Right hindlimb (tissue), 1 donor: ENCODE measurements around the gene PXDN.

Experiments used
- DNase-seq: peaks from one replicate; pipeline ENCODE4 v3.0.0-alpha.2; 2018

The PXDN gene

DNA sequence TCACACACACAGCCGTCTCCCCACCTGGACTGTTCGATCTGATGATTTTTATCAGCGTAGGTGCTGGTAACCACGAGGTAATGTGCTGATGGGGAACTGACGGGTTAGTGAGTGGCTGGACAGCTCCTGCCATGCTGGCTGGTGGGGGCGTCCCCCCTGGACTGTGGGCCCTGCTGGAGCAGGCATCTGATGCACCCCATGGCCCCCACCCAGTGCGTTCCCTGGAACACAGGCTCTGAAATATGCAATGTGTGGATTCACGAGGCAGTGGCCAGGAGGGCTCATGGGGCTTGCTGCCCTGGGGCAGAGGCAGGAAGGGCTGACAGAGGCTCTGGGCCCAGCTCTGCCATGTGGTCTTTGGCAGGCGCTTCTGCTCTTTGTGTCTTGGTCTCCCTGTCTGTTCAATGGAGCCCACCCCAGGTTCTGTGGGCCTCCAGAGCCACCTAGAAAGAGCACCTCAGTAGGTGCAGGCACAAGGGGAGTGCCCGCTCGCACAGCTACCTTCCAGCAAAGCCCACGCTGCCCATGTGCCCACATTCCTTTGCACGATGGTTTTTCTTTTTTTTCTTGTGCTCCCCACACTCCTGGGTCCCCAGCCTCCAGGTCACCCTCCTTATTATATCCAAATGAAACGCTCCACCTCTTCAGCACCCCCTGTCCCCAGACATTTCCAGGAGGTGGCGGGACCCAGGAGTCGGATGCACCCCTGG lies 10.3 kb upstream of the PXDN start:
- no peak for DNase-seq

DNA sequence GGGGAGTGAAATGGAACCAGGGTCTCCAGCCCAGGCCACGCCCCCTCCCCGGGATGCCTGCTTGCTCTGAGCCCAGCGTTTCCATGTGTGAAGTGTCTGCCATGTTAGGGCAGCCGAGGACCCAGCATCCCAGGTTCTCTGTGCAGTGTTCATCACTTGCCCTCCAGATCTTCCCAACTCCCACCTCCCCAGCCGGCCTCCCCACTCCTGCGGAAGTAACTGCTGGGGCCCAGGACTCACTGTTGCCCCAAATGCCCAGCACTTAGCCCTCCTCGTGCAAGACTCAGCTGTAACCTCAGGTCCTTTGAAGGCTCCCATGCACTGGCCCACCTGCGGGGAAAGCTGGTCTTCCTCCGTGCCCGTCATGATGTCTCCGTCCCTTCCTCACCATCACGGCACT lies 9.7 kb upstream of the PXDN start:
- DNase-seq: no peak

DNA sequence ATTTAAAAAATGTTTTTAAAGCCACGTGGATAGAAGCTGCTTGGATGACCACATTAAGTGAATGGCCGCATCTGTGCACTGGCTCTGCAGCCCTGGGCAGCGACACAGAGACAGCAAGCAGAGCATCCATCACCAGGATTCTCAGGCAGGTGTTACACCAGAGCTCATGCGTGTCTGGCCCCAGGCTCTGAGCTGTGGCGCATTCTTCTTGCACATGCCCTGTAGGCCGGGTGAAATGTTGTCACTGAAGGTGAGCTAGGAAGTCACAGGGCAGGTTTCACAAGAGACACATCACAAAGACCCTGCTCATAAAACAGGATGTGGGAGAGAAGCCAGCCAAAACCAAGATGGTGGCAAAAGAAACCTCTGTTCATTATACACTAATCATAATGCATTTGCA lies 8.4 kb upstream of the PXDN start:
- DNase-seq: no peak

DNA sequence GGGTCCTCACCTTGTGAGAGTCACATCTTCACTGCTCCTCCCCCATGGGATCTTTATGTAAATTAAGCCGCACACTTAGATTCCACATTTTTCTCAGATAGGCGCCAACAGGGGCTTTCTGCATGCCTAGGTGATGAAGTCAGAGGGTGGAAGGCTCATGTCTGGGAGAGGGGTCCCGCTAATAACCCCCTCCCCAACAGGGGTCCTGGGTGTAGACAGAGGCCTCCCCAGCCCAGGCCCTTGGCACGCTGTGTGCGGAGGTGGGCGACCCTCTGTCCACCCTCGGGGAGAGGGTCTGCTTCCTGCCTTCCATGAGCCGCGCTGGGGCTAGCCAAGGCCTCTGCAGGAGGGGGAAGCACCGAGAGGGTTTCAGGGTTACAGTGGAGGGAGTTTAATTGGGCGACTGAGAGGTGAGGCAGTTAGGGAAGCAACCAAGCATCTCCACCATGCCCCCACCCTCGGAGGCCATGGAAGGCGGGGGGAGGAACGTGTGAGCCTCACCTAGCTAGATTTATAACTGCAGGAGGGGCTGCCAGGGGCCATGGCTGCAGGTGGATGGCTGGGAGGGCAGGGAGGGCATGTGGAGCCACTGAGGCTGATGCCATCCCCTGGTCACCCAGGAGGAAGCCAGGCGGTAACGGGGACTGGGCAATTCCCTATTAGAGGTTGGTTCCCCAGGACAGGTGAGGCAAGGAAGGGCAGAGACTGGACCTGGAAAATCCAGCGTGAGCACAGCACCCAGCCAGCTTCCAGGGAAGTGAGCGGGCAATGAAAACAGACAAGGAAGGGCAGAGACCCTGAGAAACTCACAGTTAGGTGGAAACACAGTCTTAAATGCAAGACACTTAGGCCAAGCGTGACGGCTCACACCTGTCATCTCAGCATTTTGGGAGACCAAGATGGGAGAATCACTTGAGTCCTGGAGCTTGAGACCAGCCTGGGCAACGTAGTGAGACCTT lies 7.7 kb upstream of the PXDN start:
- no peak for DNase-seq

DNA sequence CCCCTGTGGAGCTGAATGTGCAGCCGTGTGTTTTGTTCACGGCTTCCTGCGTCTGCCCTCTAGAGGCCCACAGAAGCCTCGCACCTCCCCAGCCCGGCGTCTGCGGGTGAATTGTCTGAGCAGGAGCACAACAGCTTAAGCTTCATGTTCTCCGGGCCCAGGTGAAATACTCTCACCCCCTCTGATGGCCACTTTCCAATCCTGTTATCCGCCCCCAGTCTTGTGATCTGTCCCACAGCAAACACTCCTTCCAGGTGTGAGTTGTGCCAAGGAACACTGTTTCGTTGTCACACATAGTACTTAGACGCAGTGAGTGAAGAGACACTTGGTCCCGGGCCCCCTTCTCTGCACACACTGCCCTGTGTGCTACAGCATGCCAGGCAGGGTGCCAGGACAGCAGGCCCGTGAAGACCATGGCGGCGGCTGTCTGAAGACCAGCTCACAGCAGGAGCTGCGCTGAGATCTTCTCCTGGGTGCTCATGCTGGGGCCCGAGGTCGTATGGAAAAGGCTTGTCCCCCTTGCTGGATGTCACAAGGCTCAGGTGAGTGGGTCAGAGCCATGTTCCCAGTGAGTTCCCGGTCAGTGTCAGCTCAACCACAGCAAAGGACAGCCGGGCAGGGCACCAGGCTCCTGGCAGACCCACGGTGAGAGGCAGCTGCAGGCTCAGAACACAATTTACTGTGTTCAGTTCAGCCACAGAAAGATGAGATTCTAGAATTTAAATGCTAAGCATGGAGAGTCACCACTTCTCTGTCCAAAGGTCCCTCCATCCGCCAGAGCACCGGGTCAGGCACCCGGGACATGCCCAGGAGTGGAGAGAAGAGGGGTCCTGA lies 6.8 kb upstream of the PXDN start:
- DNase-seq: peak; percentile 83

DNA sequence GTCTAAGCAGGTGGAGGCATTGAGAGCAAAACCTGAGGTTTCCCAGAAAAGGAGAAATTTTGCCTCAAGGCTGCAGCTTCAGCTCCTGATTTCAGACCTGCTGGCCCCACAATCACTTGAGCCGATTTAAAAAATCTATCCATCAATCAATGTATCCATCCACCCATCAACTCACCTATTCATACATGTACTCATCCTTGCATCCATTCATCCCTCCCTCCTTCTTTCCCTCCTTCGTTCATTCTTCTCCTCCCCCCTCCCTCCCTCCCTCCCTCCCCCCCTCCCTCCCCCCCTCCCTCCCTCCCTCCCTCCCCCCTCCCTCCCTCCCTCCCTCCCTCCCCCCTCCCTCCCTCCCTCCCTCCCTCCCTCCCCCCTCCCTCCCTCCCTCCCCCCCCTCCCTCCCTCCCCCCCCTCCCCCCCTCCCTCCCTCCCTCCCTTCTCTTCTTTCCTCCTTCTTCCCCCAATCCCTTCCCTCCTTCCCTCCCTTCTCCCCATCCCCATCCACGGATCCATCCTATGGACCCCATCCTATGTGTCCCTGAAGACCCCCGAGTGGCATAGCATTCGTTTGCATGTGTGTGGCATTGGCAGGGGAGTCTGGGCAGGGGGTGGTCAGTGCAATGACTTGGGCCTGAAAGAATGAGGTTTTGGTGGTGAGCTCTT lies 6.1 kb upstream of the PXDN start:
- no peak for DNase-seq

DNA sequence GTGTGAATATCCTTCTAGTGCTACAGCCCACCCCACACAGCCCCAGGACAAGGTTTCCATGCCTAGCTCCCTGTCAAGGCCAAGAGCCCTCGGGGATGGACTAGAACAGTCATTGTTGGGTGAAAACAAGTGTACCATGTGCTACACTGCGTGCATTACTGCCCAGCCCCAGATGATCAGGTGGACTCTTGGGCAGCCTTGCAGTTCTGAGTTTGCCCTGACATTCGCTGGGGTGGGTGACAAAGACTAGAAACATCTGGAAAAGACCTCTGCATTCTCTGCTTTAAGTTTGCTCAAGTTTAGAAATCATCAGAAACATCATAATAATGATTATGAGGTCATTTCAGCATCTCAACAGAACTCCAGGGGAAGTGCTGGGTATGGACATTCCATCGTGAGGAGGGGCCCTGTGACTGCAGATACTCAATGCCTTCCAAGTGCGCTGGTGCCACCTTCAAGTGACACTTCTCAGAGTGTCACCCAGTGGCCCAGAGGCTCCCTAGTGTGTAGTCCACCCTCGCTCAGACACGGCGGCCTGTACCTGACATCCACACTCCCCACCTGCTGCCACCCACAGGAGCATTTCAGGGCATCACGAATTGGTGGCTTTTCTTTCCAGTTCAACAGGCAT lies 5.3 kb upstream of the PXDN start:
- no peak for DNase-seq

DNA sequence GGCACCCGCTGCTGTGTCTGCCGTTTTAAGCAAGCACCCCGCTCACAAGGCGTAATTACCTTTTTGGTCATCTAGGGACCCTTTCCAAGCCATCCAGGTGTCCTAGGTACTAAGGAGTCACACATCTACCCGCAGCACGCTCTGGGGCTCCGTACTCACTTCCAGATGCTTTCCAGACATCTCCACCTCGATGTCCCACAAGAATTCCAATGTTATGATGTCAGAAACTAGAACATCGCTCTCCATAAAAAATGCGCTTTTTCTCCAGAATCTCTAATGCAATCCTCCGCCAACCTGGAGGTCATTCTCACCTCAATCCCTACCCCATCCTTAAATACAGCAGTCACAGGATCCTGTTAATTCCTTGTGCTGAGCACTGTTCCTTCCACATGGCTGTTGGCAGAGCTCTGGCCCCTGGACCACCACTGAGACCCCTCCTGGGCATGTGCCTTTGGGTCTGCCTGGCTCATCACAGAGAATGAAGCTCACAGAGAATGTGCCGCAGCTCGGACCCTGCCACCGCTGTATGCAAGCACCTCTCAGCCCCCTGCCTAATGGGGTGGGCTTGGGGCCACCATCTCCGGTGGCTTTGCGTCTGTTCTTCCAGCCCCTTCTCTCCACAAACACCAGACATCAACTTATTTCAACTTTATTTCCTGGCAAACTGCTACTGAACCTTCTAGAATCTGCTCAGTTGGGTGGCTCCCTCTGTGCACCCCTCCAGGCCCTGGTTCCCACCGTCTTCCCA lies 4.6 kb upstream of the PXDN start:
- DNase-seq: no peak

DNA sequence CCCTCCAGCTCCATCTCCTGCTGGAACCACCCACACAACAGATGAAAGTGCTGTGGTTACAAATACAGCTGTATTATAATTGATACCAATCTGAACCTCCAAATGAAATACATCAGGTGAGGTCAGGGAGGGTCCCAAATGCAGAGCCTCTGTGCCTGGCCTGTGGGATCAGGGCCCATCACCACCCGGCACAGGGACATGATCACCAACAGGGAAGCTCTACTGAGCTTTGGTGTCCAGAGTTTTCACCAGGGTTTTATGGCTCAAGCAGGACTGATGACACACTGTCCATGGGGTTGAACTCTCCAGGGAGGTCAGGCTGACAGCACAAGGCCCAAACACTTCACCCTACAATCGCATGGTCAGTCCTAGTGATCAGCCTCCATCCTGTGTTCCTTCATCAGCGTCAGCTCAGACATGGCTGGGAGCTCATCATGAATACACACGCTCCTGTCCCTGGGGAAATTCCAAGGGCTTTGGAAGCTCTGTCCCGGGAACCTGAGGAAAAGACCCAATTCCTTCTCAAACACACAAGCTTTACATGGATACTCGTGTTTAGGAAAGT lies 3.9 kb upstream of the PXDN start:
- no peak for DNase-seq

DNA sequence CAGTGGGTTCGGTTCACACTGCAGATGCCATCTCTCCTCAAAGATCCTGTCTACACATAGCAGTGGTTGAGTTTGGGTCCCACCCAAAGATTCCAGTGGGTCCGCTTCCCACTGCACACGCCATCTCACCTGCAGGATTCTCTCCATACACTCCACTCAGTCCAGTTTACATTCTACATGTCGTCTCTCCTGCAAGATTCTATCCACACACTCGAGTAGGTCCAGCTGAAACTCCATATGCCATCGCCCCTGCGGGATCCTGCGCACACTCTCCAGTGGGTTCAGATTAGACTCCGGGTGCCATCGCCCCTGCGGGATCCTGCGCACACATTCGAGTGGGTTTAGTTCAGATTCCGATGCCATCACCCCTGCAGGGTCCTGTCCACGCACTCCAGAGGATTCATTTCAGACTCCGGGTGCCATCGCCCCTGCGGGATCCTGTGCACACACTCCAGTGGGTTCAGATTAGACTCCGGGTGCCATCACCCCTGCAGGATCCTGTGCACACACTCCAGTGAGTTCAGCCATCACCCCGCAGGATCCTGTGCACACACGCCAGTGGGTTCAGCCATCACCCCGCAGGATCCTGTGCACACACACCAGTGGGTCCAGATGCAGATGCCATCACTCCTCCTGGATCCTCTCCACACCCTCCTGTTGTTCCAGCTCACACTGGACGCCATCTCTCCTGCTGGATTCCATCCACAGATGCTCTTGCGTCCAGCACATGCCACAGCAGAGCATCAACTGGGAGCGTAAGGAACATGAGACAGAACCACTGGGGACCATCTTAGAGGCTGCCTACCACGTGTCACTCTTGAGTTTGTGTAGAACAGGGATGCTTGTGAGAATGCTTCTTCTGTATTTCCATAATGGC lies 3.0 kb upstream of the PXDN start:
- no peak for DNase-seq

DNA sequence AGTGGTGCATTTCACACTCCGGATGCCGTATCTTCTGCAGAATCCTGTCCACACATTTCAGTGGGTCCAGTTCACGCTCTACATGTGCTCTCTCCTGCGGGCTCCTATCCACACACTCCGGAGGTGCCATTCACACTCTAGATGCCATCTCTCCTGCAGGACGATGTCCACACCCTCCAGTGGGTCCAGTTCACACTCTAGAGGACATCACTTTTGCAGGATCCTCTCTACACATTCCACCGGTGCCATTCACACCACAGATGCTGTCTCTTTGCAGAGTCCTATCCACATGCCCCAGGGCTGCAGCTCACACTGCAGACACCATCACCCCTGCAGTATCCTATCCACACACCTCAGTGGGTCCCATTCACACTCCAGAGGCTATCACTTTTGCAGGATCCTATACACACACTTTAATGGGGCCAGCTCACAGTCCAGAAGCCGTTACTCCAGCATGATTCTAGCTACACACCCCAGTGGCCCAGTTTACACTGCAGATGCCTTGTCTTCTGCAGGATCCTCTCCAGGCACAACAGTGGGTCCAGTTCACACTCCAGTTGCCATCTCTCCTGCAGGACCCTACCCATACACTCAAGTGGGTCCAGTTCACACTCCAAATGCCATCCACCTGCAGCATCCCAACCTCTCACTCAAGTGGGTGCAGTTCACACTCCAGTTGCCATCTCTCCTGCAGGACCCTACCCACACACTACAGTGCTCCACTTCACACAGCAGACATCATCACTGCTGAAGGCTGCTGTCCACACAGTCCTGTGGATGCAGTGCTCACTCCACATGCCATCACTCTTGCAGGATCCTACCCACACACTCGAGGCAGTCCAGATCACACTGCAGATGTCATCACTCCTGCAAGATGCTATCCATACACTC lies 2.1 kb upstream of the PXDN start:
- no peak for DNase-seq

DNA sequence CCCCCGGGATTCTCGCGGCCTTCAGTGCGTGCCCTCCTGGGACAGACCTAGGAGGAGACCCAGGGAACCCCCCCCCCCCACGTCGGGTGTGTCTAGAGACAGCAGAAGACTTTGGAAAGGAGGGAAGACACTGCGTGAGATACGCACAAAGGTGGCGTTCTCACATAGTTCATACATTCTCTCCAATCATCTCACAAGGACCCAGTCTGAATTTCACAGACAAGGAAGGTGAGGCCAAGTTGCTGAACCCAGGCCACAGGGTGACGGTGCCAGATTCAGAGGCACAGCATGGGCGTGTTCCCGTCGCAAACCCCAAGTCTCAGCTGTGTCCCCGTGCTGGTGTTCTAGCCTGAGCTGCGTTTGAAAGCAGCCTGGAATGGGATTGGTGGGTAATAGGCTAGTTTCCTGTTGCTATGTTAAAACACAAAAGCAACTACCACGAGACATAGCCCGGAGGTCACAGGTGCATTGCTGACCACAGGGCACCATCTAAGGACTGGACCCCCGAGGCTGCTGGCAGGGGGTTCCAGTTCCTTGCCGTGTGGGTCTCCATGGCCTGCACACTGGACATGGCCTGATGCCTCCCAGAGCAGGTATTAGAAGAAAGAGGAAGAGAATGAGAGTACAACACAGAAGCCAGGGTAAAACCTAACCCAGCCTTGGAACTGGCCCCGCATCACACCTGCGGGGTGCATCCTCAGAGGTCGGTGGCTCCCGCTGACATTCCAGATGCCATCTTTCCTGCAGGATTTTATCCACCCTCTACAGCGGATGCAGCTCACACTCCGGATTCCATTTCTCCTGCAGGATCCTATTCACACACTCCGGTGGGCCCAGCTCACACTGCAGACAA lies 1.1 kb upstream of the PXDN start:
- peak; percentile 29 for DNase-seq

DNA sequence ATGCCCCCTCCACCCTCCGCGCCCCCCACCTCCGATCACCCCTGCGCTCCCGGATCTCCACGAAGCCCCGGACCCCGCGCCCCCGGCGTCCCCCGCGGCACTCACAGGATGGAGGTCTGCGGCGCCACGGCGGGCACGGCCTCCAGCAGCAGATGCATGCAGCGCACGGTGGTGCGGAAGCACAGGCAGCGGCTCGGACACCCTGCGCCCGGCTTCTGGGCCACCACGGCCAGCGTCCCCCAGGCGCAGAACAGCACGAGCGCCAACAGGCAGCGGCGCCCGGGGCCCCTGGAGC lies 217 bp downstream of the PXDN start:
- DNase-seq: no peak

DNA sequence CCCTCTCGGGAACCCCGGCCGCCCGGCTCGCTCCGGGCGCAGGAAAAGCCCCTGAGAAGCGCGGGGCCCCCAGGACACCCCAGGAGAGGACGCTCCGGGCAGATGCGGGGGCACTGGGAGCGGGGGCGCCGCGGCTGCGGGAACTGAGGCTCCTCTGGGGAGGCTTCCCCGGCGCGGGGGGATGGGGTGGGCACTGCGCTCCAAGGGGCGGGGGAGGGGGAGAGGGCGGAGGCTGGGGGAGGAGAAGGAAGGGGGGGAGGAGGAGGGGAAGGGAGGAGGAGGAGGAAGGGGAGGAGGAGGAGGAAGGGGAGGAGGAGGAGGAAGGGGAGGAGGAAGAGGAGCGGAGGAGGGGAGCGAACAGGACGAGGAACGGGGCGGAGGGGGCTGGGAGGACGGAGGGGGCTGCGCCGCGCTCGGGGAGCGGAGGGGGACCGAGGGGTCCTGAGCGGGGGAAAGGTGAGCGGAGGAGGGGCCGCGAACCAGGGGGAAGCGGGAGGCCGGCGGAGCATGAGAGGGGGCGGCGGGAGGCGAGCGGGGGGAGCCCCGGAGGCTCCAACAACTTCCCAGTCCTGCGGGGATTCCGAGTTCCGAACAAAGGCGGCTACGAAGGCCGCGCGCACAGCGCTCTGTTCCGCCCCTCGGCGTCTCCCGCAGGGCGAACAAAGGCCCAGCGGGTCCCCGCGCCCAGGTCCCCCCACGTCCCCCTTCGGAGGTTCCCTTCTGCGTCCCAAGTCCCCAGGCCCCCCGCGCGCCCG lies 742 bp downstream of the PXDN start:
- peak; percentile 76 for DNase-seq

DNA sequence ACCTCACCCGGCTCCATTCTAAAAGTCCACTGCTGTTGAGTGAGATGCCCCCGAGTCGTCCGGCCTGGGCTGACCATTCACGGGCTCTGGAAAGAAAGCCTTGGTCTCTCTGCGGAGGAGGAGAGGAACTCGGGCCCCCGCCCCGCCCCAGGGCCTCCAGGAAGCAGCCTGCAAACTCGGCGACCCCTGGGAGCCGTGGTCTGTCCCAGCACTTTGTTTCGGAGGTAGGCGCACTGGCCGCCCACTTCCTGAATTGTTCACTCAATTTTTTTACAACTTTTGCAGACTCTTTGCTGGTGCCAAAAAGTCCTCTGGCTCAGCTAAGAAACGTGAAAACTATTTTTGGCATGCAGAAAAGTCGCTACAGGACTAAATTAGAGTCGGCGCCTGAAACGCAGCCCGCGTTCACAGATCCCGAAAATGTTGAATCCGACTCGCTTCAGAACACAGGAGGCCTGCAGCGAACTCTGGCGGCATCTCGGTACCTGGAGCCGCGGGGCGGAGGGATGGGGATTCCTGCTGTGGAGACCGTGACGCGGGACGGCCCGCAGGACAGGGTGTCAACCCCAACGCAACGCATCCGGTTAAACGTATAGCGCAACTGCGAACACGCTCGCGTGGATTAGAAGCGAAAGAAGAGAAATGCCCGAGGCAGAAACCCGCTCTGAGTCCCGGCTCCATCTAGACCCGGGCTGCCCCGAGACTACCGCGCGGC lies 1.5 kb downstream of the PXDN start:
- DNase-seq: peak; percentile 93

DNA sequence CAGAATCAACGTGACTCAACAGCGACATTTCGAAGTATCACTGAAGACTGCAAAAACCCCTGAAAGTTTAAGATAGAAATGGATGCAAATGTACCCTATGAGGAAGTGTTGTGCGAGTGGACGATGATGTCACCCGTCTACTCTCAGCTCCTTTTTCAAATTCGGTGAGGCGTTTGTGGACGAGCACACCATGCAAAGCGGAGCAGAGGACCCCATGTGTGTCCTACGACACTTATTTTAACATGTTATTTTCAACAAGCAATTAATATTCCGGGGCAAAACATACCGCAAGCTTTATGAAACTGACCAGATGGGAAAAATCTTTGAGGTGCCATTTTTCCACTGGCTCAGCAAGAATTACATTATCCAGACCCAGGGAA lies 2.0 kb downstream of the PXDN start:
- peak; percentile 26 for DNase-seq

DNA sequence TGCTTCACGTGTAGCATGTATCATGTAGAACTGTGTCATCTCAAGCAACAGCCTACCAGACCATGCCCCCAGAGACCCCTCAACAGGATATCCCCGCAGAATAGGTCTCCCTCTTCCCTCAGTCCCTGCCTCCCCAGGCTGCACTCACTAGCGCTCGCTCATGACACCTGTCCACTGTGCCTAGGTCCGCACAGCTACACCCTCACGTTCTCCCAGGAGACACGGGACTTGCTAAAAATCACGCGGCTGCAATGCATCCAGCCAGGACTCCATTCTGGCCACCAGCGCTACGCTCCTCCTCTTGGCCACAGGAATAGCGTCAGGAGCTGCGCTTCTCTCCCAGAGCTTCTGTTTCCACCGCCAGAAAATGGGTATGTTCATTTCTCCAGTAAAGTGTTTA lies 2.5 kb downstream of the PXDN start:
- DNase-seq: peak; percentile 12
